H9 (cell line): ENCODE measurements around the gene REEP1. TPM values are rescaled to one million over a fixed set of nuclear protein-coding genes. Genes with fewer than 3 reads are reported as not detected.

Source experiments
- DNase-seq: peaks from one replicate; pipeline ENCODE4 v3.0.0-alpha.2; 2017
- H2AFZ ChIP-seq: one replicate; pipeline ENCODE4 v1.6.1; 2013; ENCODE audit warnings: mild to moderate bottlenecking, low read length, control low read depth, moderate library complexity
- H2AK5ac ChIP-seq: 2 replicates; pipeline ENCODE4 v1.6.1; 2013; ENCODE audit warnings: low read length, control low read depth, mixed read lengths; ENCODE audit not compliant: insufficient read length
- H2BK120ac ChIP-seq: one replicate; pipeline ENCODE4 v1.6.1; 2013; ENCODE audit warnings: low read depth, mild to moderate bottlenecking, low read length, control low read depth, inconsistent platforms; ENCODE audit not compliant: poor library complexity, severe bottlenecking
- H2BK12ac ChIP-seq: 2 replicates; pipeline ENCODE4 v1.6.1; 2013; ENCODE audit warnings: low read length, control low read depth, mixed read lengths, low read depth; ENCODE audit not compliant: insufficient read length
- H2BK15ac ChIP-seq: 2 replicates; pipeline ENCODE4 v1.6.1; 2013; ENCODE audit warnings: low read depth, low read length, control low read depth
- H2BK20ac ChIP-seq: one replicate; pipeline ENCODE4 v1.6.1; 2013; ENCODE audit warnings: low read depth, mild to moderate bottlenecking, low read length, control low read depth, inconsistent platforms; ENCODE audit not compliant: poor library complexity, severe bottlenecking
- H2BK5ac ChIP-seq: 2 replicates; pipeline ENCODE4 v1.6.1; 2013; ENCODE audit warnings: low read length, control low read depth, mixed read lengths; ENCODE audit not compliant: insufficient read length
- H3K14ac ChIP-seq: 2 replicates; pipeline ENCODE4 v1.6.1; 2013; ENCODE audit warnings: low read length, control low read depth; ENCODE audit not compliant: insufficient read depth
- H3K18ac ChIP-seq: 2 replicates; pipeline ENCODE4 v1.6.1; 2013; ENCODE audit warnings: low read depth, mild to moderate bottlenecking, mixed read lengths, low read length, control low read depth; ENCODE audit not compliant: insufficient read length
- H3K23ac ChIP-seq: 2 replicates; pipeline ENCODE4 v1.6.1; 2013; ENCODE audit warnings: low read length, control low read depth, mixed read lengths, low read depth; ENCODE audit not compliant: insufficient read length
- H3K23me2 ChIP-seq: 2 replicates; pipeline ENCODE4 v1.6.1; 2013; ENCODE audit warnings: low read depth, mild to moderate bottlenecking, mixed read lengths, low read length, control low read depth; ENCODE audit not compliant: insufficient read length, poor library complexity, severe bottlenecking
- H3K27ac ChIP-seq: 2 replicates; pipeline ENCODE4 v1.5.1; 2013; ENCODE audit warnings: low read length, control low read depth, mixed read lengths, low read depth; ENCODE audit not compliant: insufficient read length
- H3K27me3 ChIP-seq: 2 replicates; pipeline ENCODE4 v1.6.1; 2013; ENCODE audit warnings: low read length, control low read depth, inconsistent platforms; ENCODE audit not compliant: insufficient read depth
- H3K4ac ChIP-seq: 2 replicates; pipeline ENCODE4 v1.6.1; 2013; ENCODE audit warnings: low read depth, mild to moderate bottlenecking, control low read depth, inconsistent platforms, low read length, moderate library complexity
- H3K4me1 ChIP-seq: 2 replicates; pipeline ENCODE4 v1.6.1; 2013; ENCODE audit warnings: low read length, control low read depth, inconsistent platforms; ENCODE audit not compliant: insufficient read depth
- H3K4me2 ChIP-seq: 2 replicates; pipeline ENCODE4 v1.6.1; 2013; ENCODE audit warnings: low read length, control low read depth, mixed read lengths; ENCODE audit not compliant: insufficient read length, insufficient read depth
- H3K56ac ChIP-seq: 2 replicates; pipeline ENCODE4 v1.6.1; 2013; ENCODE audit warnings: low read depth, mild to moderate bottlenecking, mixed read lengths, low read length, control low read depth; ENCODE audit not compliant: insufficient read length
- H3K79me1 ChIP-seq: 2 replicates; pipeline ENCODE4 v1.6.1; 2013; ENCODE audit warnings: low read depth, mild to moderate bottlenecking, moderate library complexity, low read length, control low read depth, inconsistent platforms; ENCODE audit not compliant: insufficient read depth, poor library complexity, severe bottlenecking
- H3K79me2 ChIP-seq: 2 replicates; pipeline ENCODE4 v1.6.1; 2013; ENCODE audit warnings: low read length, control low read depth, inconsistent platforms; ENCODE audit not compliant: insufficient read depth
- H3K9ac ChIP-seq: 2 replicates; pipeline ENCODE4 v1.6.1; 2013; ENCODE audit warnings: low read length, control low read depth, mixed read lengths; ENCODE audit not compliant: insufficient read length; ENCODE audit errors: extremely low read depth
- H3K9me3 ChIP-seq: one replicate; pipeline ENCODE4 v1.6.1; 2013; ENCODE audit warnings: low read depth, low read length, inconsistent platforms; ENCODE audit not compliant: control insufficient read depth
- H3T11ph ChIP-seq: one replicate; pipeline ENCODE4 v1.6.1; 2013; ENCODE audit warnings: mild to moderate bottlenecking, low read length, control low read depth, inconsistent platforms
- H4K20me1 ChIP-seq: one replicate; pipeline ENCODE4 v1.6.1; 2013; ENCODE audit not compliant: control insufficient read depth, insufficient read length, insufficient read depth
- H4K5ac ChIP-seq: 2 replicates; pipeline ENCODE4 v1.6.1; 2013; ENCODE audit warnings: low read depth, mild to moderate bottlenecking, mixed read lengths, low read length, control low read depth; ENCODE audit not compliant: insufficient read length
- H4K8ac ChIP-seq: replicated peaks from 2 replicates; pipeline ENCODE4 v1.6.1; 2013; ENCODE audit warnings: low read length, control low read depth, mixed read lengths, low read depth; ENCODE audit not compliant: insufficient read length
- H4K91ac ChIP-seq: 2 replicates; pipeline ENCODE4 v1.6.1; 2013; ENCODE audit warnings: low read depth, mild to moderate bottlenecking, moderate library complexity, mixed read lengths, low read length, control low read depth; ENCODE audit not compliant: insufficient read length
- H3K27ac Mint-ChIP-seq, 3 experiments: 2 replicates in 2 of 3; 3 replicates in 1 of 3; pipeline ENCODE4 v1.8.0; 2020 to 2021; ENCODE audit warnings: mixed read lengths in 3 of 3, mild to moderate bottlenecking in 1 of 3, moderate library complexity in 1 of 3
- H3K27me3 Mint-ChIP-seq: 2 replicates; pipeline ENCODE4 v1.8.0; 2021; ENCODE audit warnings: low read depth, mild to moderate bottlenecking, moderate library complexity, mixed read lengths
- H3K36me3 Mint-ChIP-seq, 3 experiments: 2 replicates in 2 of 3; 3 replicates in 1 of 3; pipeline ENCODE4 v1.8.0; 2020 to 2021; ENCODE audit warnings: low read depth in 3 of 3, mixed read lengths in 3 of 3; ENCODE audit not compliant: insufficient read depth in 1 of 3
- H3K4me1 Mint-ChIP-seq, 2 experiments: 2 replicates each; pipeline ENCODE4 v1.8.0; 2020; ENCODE audit warnings: mixed read lengths in 2 of 2
- H3K4me3 Mint-ChIP-seq, 2 experiments: 2 replicates in 1 of 2; 3 replicates in 1 of 2; pipeline ENCODE4 v1.8.0; 2020 to 2021; ENCODE audit warnings: mild to moderate bottlenecking in 2 of 2, mixed read lengths in 2 of 2, moderate library complexity in 1 of 2
- H3K9me3 Mint-ChIP-seq, 2 experiments: 2 replicates in 1 of 2; 3 replicates in 1 of 2; pipeline ENCODE4 v1.8.0; 2020; ENCODE audit warnings: mild to moderate bottlenecking in 2 of 2, mixed read lengths in 2 of 2, moderate library complexity in 1 of 2
- WGBS: extraction: QIAGEN DNeasy Blood & Tissue Kit; methylation state at CpG from one replicate; pipeline ENCODE4 v1.1.7; 2013; ENCODE audit warnings: missing lambda C conversion rate, low lambda C conversion rate, mixed read lengths; ENCODE audit not compliant: insufficient read length; ENCODE audit errors: extremely low coverage; 5-methylcytosine and 5-hydroxymethylcytosine counted together
- total RNA-seq: library from RNA; stranded (reverse); gene quantifications from 2 replicates; pipeline ENCODE4 v1.2.1, GENCODE V29; 2021
- TF ChIP-seq, protein P1 (sequence below): fragments of 200-600 bp; sonication (generic); conservative IDR thresholded peaks from 3 replicates; pipeline ENCODE4 v1.8.0; 2021; ENCODE audit warnings: antibody characterized with exemption, mild to moderate bottlenecking

Gene REEP1
- total RNA-seq, 1 experiment from 2014 or later, result 1.3 TPM

DNA sequence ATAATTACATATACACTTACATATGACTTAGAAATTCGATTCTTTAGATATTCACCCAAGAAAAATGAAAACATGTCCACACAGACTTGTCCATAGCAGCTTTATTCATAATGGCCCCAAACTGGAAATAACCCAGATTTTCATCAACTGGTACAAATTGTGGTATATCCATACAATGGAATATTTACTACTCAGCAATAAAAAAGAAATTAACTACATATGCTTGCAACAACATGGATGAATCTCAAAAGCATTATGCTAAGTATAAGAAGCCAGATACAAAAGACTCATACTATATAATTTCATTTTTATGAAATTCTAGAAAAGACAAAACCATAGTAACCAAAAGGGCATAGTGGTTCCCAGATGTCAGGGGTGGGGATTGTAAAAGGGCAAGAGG lies 5.1 kb upstream of the REEP1 start:
- H2BK12ac ChIP-seq, result no peak overlapping the region
- Mint-ChIP-seq H3K4me1 (peaks cover 4% of the 10 kb centered on the region in 2 experiments), H3K4me3 (no peak overlapping the region), H3K27me3 (peaks cover 62% of the 10 kb centered on the region), H3K27ac (no peak overlapping the region), H3K9me3 (peaks cover 10 to 12% of the 10 kb centered on the region in 2 experiments), H3K36me3 (no peaks in the 10 kb centered on the region)
- no peak overlapping the region for H3K9ac ChIP-seq
- DNase-seq, result no peak
- no peak overlapping the region for H3K27ac ChIP-seq
- TF ChIP-seq, protein P1, sequence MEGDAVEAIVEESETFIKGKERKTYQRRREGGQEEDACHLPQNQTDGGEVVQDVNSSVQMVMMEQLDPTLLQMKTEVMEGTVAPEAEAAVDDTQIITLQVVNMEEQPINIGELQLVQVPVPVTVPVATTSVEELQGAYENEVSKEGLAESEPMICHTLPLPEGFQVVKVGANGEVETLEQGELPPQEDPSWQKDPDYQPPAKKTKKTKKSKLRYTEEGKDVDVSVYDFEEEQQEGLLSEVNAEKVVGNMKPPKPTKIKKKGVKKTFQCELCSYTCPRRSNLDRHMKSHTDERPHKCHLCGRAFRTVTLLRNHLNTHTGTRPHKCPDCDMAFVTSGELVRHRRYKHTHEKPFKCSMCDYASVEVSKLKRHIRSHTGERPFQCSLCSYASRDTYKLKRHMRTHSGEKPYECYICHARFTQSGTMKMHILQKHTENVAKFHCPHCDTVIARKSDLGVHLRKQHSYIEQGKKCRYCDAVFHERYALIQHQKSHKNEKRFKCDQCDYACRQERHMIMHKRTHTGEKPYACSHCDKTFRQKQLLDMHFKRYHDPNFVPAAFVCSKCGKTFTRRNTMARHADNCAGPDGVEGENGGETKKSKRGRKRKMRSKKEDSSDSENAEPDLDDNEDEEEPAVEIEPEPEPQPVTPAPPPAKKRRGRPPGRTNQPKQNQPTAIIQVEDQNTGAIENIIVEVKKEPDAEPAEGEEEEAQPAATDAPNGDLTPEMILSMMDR, result no peak
- no peak overlapping the region for H4K91ac ChIP-seq
- no peak overlapping the region for H2AK5ac ChIP-seq
- WGBS, result no CpG with 5 or more reads among the region's 1 CpG
- no peak overlapping the region for H3K18ac ChIP-seq
- H3K4me2 ChIP-seq, result no peak overlapping the region
- no peak overlapping the region for H2AFZ ChIP-seq
- no peak overlapping the region for H4K8ac ChIP-seq
- no peak overlapping the region for H2BK5ac ChIP-seq
- H2BK20ac ChIP-seq, result no peak overlapping the region
- no peak overlapping the region for H3K14ac ChIP-seq
- H3K56ac ChIP-seq, result no peak overlapping the region
- H3T11ph ChIP-seq, result no peak overlapping the region
- H3K23ac ChIP-seq, result no peak overlapping the region
- no peak overlapping the region for H2BK15ac ChIP-seq
- H3K27me3 ChIP-seq, result peaks cover 23% of the 10 kb centered on the region
- no peaks in the 10 kb centered on the region for H3K23me2 ChIP-seq
- no peak overlapping the region for H2BK120ac ChIP-seq
- no peaks in the 10 kb centered on the region for H3K79me2 ChIP-seq
- no peaks in the 10 kb centered on the region for H4K20me1 ChIP-seq
- H3K9me3 ChIP-seq, result no peaks in the 10 kb centered on the region
- no peak overlapping the region for H4K5ac ChIP-seq
- H3K4ac ChIP-seq, result no peak overlapping the region
- H3K4me1 ChIP-seq, result no peaks in the 10 kb centered on the region
- H3K79me1 ChIP-seq, result no peaks in the 10 kb centered on the region
